ENCODE measurements around the gene RFC1. TPM values are rescaled to one million over a fixed set of nuclear protein-coding genes. Genes with fewer than 3 reads are reported as not detected.

RFC1 gene
- total and polyA plus RNA-seq, 2 donors from 2014 or later, result 14.5 to 38.4 TPM

- peaks cover 4 to 51% (median 18%) of the 10 kb centered on the region in 3 donors for H3K36me3 ChIP-seq (ENCODE audit: control insufficient read depth in 2 of 3, insufficient read depth in 3 of 3, low read length in 3 of 3)
- intact Hi-C loops (cut with DNase I), result no loop called here
- DNase-seq (no peak), FAIRE-seq (no peak)
- H3K4me1 ChIP-seq (ENCODE audit: control insufficient read depth in 2 of 3, insufficient read depth in 2 of 3, low read depth in 1 of 3, low read length in 3 of 3), result no peaks in the 10 kb centered on the region
- H3K4me3 ChIP-seq (ENCODE audit: low read length in 3 of 3), result no peak overlapping the region
- no peak overlapping the region for H3K27ac ChIP-seq (ENCODE audit: low read depth in 2 of 2, low read length in 2 of 2)
- H3K9me3 ChIP-seq (ENCODE audit: control insufficient read depth in 2 of 3, insufficient read depth in 1 of 3, low read length in 3 of 3), result peaks cover 0 to 3% (median 0%) of the 10 kb centered on the region in 3 donors
- TF ChIP-seq CTCF (IDR thresholded peaks at IDR 0.05; ENCODE audit: borderline replicate concordance, extremely low read depth, insufficient read depth), result no peak
- no peak overlapping the region for H3K9ac ChIP-seq (ENCODE audit: low read length in 3 of 3)
- no peaks in the 10 kb centered on the region for H3K27me3 ChIP-seq (ENCODE audit: control insufficient read depth, insufficient read depth, low read length)
Measured at GRCh38 chr4:39285111-39285795, 80.9 kb downstream of the RFC1 start.

GRCh38 chr4:39280770-39281169, 85.4 kb downstream of the RFC1 start:
- Histone ChIP-seq H3K4me1 (ENCODE audit: control insufficient read depth in 2 of 3, insufficient read depth in 2 of 3, low read depth in 1 of 3, low read length in 3 of 3) (no peaks in the 10 kb centered on the region), H3K9ac (ENCODE audit: low read length in 3 of 3) (no peak overlapping the region), H3K4me3 (ENCODE audit: low read length in 3 of 3) (no peak overlapping the region), H3K27ac (ENCODE audit: low read depth in 2 of 2, low read length in 2 of 2) (no peak overlapping the region), H3K36me3 (ENCODE audit: control insufficient read depth in 2 of 3, insufficient read depth in 3 of 3, low read length in 3 of 3) (peaks cover 4 to 23% (median 18%) of the 10 kb centered on the region in 3 donors), H3K9me3 (ENCODE audit: control insufficient read depth in 2 of 3, insufficient read depth in 1 of 3, low read length in 3 of 3) (peaks cover 0 to 3% (median 0%) of the 10 kb centered on the region in 3 donors), H3K27me3 (ENCODE audit: control insufficient read depth, insufficient read depth, low read length) (no peaks in the 10 kb centered on the region)
- intact Hi-C loops (cut with DNase I), result no loop called here
- TF ChIP-seq CTCF (IDR thresholded peaks at IDR 0.05; ENCODE audit: borderline replicate concordance, extremely low read depth, insufficient read depth), result no peak
- DNase-seq, result no peak
- FAIRE-seq, result no peak

GRCh38 chr4:39279416-39279815, 86.7 kb downstream of the RFC1 start:
- peaks cover 0 to 3% (median 0%) of the 10 kb centered on the region in 3 donors for H3K9me3 ChIP-seq (ENCODE audit: control insufficient read depth in 2 of 3, insufficient read depth in 1 of 3, low read length in 3 of 3)
- TF ChIP-seq CTCF (IDR thresholded peaks at IDR 0.05; ENCODE audit: borderline replicate concordance, extremely low read depth, insufficient read depth), result no peak
- intact Hi-C loops (cut with DNase I), result no loop called here
- H3K4me3 ChIP-seq (ENCODE audit: low read length in 3 of 3), result no peak overlapping the region
- H3K9ac ChIP-seq (ENCODE audit: low read length in 3 of 3), result no peak overlapping the region
- H3K4me1 ChIP-seq (ENCODE audit: control insufficient read depth in 2 of 3, insufficient read depth in 2 of 3, low read depth in 1 of 3, low read length in 3 of 3), result no peaks in the 10 kb centered on the region
- DNase-seq (no peak), FAIRE-seq (no peak)
- peaks cover 9 to 22% (median 17%) of the 10 kb centered on the region in 3 donors for H3K36me3 ChIP-seq (ENCODE audit: control insufficient read depth in 2 of 3, insufficient read depth in 3 of 3, low read length in 3 of 3)
- no peaks in the 10 kb centered on the region for H3K27me3 ChIP-seq (ENCODE audit: control insufficient read depth, insufficient read depth, low read length)
- no peak overlapping the region for H3K27ac ChIP-seq (ENCODE audit: low read depth in 2 of 2, low read length in 2 of 2)

All from kidney (tissue), 14 donors.